AG20443 (cell line): ENCODE measurements around the gene CACUL1.

Experiments used
- DNase-seq: peaks from one replicate; pipeline ENCODE4 v3.0.0; 2012; ENCODE audit warnings: low spot score, mixed read lengths

CACUL1 gene

DNA sequence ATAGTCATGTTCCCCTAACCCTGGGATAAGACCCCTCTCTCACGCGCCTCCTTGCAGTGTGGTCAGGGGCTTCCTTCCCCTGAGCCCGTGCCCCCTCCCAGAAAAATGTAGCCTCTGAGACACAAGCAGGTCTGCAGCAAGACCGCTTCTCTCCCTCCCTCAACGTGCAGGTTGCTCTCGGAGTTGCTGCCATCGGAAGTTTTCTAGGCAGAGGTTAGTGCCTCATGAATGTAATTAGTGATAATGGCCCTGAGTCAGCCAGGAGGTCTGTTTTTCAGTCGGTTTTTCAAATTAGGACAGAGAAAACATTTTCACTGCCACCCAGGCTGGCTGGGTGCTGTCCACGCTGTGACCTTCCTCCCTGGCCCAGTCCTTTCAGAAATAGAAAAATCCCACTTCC, 116.1 kb downstream of the CACUL1 start:
- no peak for DNase-seq

DNA sequence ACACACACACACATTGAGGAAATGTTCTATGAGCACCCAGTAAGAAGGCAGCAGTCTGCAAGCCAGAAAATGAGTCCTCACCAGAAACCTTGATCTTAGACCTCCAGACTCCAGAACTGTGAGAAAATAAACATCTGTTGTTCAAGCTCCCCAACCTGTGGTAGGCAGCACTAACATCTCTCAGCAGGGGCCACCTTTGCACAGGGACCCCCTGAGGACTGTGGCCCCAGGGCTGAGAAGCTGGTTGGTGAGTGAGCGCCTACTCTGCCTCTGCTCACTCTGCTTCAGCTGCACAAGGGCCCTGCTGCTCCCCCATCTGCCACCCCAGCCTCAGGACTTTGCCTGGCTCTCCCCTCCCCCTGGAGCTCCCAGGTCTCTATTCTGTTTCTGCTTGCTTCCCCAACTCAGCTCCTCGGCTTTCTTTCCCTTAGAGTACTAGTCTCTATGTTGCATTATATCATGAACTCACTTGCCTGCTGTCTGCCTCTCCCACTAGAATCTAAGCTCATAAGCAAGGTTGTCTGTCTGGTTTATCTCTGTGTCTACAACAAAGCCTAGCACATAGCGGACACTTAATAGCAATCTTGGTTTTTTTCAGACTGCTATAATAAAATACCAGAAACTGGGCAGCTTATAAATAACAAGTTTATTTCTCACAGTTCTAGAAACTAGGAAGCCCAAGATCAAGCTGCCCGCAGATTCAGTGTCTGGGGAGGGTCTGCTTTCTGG, 118.9 kb downstream of the CACUL1 start:
- DNase-seq, result no peak

DNA sequence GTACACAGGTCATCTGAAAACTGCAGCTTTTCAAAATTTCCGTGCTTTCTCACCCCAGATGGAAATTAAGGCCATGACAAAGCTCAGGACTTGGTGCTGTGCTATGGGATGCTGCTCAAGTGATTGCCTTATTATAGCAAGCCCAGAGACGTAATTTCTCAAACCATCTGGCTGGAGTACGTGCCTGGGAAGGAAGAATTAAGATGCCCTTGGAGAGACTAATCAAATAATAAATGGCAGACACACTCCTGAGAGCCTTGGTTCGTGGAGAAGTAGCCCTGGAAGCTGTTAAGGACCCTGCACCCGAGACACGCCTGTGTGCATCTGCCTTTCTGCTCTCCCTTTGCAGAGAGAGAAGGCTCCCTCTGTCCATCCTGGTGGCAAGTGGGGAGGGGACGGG, 121.0 kb downstream of the CACUL1 start:
- no peak for DNase-seq

DNA sequence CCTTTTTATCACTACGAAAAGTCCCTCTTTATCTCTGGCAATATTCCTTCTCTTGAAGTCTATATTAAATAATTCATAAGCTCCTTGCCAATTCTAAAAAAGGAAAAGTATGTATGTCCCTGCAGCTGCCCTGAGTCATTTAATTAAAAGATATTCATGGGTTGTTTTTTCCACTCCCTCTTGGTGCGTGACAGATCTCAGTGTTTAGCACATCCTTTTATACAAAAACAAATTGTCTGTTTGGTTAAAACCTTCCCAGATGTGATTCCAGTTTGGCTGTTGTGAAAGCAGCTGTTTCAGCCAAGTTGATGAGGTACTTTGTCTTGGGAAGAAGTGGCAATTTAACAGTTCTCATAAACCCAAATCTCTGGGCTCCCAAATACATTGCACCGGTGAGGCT, 125.6 kb downstream of the CACUL1 start:
- peak; percentile 45 for DNase-seq

- no peak for DNase-seq
Measured at GRCh38 chr10:118628397-118628796, 126.4 kb downstream of the CACUL1 start.

DNA sequence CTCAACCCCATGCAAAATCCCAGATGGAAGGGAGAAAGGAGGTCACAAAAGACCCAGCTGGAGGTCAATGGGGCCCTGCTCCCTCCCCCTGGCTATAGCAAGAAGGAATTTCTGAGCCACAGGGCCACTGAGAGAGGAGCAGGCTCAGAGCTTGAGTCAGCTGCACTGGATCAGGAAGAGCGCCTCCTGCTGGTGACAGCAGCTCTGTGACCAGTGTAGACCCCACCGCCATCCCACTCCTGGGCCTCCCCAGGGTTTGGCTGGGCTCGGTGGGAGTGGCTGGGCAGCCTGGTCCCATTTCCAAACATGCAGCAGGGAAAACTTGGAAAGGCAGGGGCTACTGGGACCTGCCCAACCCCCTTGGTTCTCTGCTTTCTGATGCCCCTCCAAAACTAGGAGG, 127.8 kb downstream of the CACUL1 start:
- DNase-seq, result no peak
